Measurements from ENCODE around the gene CNGA3. TPM values are rescaled to one million over a fixed set of nuclear protein-coding genes. Genes with fewer than 3 reads are reported as not detected.

The CNGA3 gene
- total RNA-seq, 1 donor from 2014 or later: 1.1 TPM

DNA sequence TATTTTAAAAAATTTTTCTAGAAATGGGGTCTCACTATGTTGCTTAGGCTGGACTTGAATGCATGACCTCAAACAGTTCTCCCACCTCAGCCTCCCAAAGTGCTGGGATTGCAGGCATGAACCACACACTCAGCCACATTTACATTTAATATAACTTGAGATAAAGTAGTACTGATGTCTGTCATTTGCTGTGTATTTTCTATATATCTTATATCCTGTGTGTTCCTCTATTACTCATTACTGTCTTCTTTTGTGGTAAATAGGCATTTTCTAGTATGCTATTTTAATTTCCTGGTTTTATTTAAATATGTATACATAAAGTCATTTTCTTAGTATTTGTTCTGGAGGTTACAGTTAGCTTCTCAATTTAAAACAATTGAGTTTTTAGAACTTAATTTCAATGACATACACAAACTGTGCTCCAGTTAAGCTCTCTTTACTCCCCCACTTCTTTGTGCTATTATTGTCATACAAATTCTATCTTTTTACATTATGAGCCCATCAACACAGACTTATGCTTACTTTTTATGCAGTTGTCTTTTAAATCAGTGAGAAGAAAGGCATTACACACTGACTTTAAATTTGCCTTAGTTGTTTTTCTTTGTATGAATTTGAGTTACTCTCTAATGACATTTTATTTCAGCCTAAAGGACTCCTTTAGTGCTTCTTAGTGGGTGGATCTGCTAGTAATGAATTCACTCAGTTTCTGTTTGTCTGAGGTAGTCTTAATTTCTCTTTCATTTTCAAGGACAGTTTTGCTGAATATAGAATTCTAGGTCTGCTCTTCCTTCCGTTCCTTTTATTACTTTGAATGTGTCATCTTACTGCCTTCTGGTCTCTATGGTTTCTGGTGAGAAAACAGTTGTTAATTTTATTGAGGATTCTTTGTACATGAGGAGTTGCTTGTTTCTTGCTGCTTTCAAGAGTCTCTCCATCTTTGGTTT lies 92.2 kb downstream of the CNGA3 start:
- no peak for DNase-seq (ENCODE audit: low spot score)

DNA sequence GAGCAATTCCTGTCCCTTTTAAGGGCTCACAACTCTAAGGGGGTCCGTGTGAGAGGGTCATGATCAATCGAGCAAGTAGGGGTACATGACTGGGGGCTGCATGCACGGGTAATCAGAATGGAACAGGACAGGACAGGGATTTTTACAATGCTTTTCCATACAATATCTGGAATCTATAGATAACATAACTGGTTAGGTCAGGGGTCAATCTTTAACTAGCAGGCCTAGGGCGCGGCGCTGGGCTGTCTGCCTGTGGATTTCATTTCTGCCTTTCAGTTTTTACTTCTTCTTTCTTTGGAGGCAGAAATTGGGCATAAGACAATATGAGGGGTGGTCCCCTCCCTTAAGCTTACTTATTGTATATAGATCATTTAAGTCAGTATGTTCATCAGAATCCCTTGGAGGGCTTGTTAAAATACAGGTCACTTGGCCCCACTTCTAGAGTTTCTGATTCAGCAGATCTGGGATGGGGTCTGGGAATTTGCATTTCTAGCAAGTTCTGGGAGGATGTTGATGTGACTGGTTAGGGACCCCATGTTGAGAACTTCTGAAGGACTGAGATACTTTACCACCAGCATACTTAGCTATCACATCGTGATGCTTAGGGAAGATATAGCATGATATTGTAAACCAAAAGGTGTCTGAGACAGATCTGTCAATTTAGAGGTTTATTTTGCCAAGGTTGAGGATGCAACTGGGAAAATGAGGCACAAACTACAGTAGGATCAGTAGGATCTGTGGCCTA lies 95.6 kb downstream of the CNGA3 start:
- DNase-seq (ENCODE audit: low spot score): no peak

- DNase-seq (ENCODE audit: low spot score): no peak
Observed at GRCh38 chr2:98442488-98442887, 96.2 kb downstream of the CNGA3 start.

- peak; percentile 93 for DNase-seq (ENCODE audit: low spot score)
Observed at GRCh38 chr2:98444436-98445176, 98.3 kb downstream of the CNGA3 start, which contains the start of gene INPP4A. Gene INPP4A, plus strand, starts transcription at chr2:98444858. Its CDS starts 75,191 bp downstream, at chr2:98520049.

- DNase-seq (ENCODE audit: low spot score): no peak
Observed at GRCh38 chr2:98445177-98445682, 99.0 kb downstream of the CNGA3 start.

GRCh38 chr2:98445683-98446581 lies 99.7 kb downstream of the CNGA3 start:
- DNase-seq (ENCODE audit: low spot score): no peak

DNA sequence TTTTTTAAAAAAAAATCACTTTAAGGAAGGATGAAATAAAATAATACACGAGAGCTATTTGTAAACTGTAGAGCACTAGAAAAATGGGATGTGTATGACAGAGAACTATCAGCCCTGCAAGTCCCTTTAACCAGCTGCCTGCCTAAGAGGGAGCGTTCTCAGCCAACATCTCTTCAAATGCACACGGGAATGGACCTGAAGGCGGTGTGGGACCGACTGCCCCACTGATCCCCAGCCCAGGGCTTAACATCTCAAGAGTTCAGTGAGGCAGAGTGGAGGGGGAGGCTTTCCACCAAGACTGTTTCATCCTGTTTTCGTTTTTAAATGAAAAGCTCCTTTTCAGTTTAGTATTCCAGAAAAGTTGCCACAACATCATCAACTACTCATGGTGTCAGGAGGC lies 100.6 kb downstream of the CNGA3 start:
- DNase-seq (ENCODE audit: low spot score): no peak

Other genes with a start within 250 kb of the CNGA3 start
- gene INPP4A, start 98.4 kb downstream of the CNGA3 start, total RNA-seq: 30.3 TPM

Data from mesenteric fat pad (tissue), 1 donor.